K562 (cell line): ENCODE results near the gene TBL1X. TPM values are rescaled to one million over a fixed set of nuclear protein-coding genes. Genes with fewer than 3 reads are reported as not detected.

Experiments used
- CBFA2T2 ChIP-seq: fragments of 450-650 bp; conservative IDR thresholded peaks from 2 replicates; pipeline ENCODE4 v1.6.1; 2017; ENCODE audit warnings: mild to moderate bottlenecking
- CBFA2T3 ChIP-seq: fragments of 450-650 bp; IDR thresholded peaks from 2 replicates; pipeline ENCODE4 v1.6.1; 2017
- CBX5 ChIP-seq: IDR thresholded peaks from 2 replicates; pipeline ENCODE4 v1.6.1; 2014; ENCODE audit warnings: low read depth, borderline replicate concordance
- CEBPG ChIP-seq, 3 experiments: fragments of 200-800 bp in 1 of 3; sonication (Bioruptor generic) in 1 of 3; sonication (generic) in 1 of 3; formaldehyde crosslinking in 1 of 3; IDR thresholded peaks in 2 of 3; conservative IDR thresholded peaks in 1 of 3; 2 replicates each; pipeline versions ENCODE4 v1.6.1 to v1.8.0; 2016 to 2022; ENCODE audit warnings: missing compliant biosample characterization in 2 of 3, missing genetic modification characterization in 2 of 3, mild to moderate bottlenecking in 1 of 3, missing genetic modification reagents in 1 of 3
- COPS2 ChIP-seq: fragments of 450-650 bp; conservative IDR thresholded peaks from 2 replicates; pipeline ENCODE4 v1.6.1; 2016; ENCODE audit warnings: mild to moderate bottlenecking, moderate library complexity
- E2F1 ChIP-seq: sonication (generic); formaldehyde crosslinking; IDR thresholded peaks from 2 replicates; pipeline ENCODE4 v1.8.1; 2023; ENCODE audit warnings: mild to moderate bottlenecking, missing genetic modification reagents, moderate library complexity
- FOSL1 ChIP-seq: fragments of 200-800 bp; sonication (Bioruptor generic); conservative IDR thresholded peaks from 2 replicates; pipeline ENCODE4 v1.6.1; 2016; ENCODE audit warnings: missing genetic modification characterization, missing compliant biosample characterization
- FOXK2 ChIP-seq, 2 experiments: fragments of 450-650 bp; IDR thresholded peaks in 1 of 2; conservative IDR thresholded peaks in 1 of 2; 2 replicates each; pipeline ENCODE4 v1.6.1; 2016; ENCODE audit warnings: low read depth in 2 of 2, mild to moderate bottlenecking in 1 of 2
- KDM5B ChIP-seq: fragments of 200-600 bp; sonication (generic); IDR thresholded peaks from 2 replicates; pipeline ENCODE4 v1.6.1; 2012; ENCODE audit warnings: low read depth, mild to moderate bottlenecking, moderate library complexity, low read length, control low read depth, inconsistent platforms; ENCODE audit not compliant: insufficient replicate concordance
- KLF16 ChIP-seq: IDR thresholded peaks from 2 replicates; pipeline ENCODE4 v1.6.1; 2016; ENCODE audit warnings: antibody characterized with exemption
- NCOA2 ChIP-seq, 2 experiments: fragments of 450-650 bp; IDR thresholded peaks; 2 replicates each; pipeline ENCODE4 v1.6.1; 2018; ENCODE audit warnings: mild to moderate bottlenecking in 2 of 2, moderate library complexity in 1 of 2; ENCODE audit not compliant: partially characterized antibody in 2 of 2
- NCOA6 ChIP-seq: fragments of 450-650 bp; IDR thresholded peaks from 2 replicates; pipeline ENCODE4 v1.6.1; 2017; ENCODE audit warnings: mild to moderate bottlenecking
- POLR2H ChIP-seq: IDR thresholded peaks from 2 replicates; pipeline ENCODE4 v1.6.1; 2016; ENCODE audit warnings: missing genetic modification characterization, low read depth, mild to moderate bottlenecking, control low read depth, missing compliant biosample characterization, moderate library complexity
- RBM34 ChIP-seq: fragments of 200-400 bp; formaldehyde crosslinking; IDR thresholded peaks from 2 replicates; pipeline ENCODE4 v1.6.1; 2018; ENCODE audit warnings: low read length, borderline replicate concordance; ENCODE audit not compliant: insufficient read depth
- RBM39 ChIP-seq: fragments of 200-400 bp; formaldehyde crosslinking; optimal IDR thresholded peaks from 2 replicates; pipeline ENCODE3; 2018; ENCODE audit warnings: low read depth, low read length
- SLC30A9 ChIP-seq: fragments of 250-450 bp; sonication (Bioruptor Pico); IDR thresholded peaks from 2 replicates; pipeline ENCODE4 v1.8.0; 2022; ENCODE audit warnings: mild to moderate bottlenecking, moderate library complexity
- SMARCE1 ChIP-seq: fragments of 450-650 bp; IDR thresholded peaks from 2 replicates; pipeline ENCODE4 v1.7.1; 2016; ENCODE audit warnings: mild to moderate bottlenecking
- TAF9B ChIP-seq: fragments of 450-650 bp; IDR thresholded peaks from 2 replicates; pipeline ENCODE4 v1.6.1; 2018; ENCODE audit warnings: mild to moderate bottlenecking; ENCODE audit not compliant: partially characterized antibody
- TCF7 ChIP-seq: sonication (generic); IDR thresholded peaks from 2 replicates; pipeline ENCODE4 v1.6.1; 2016; ENCODE audit warnings: antibody characterized with exemption, borderline replicate concordance
- ZBTB17 ChIP-seq: fragments of 450-650 bp; formaldehyde crosslinking; IDR thresholded peaks from 2 replicates; pipeline ENCODE4 v1.4.0; 2020; ENCODE audit warnings: mild to moderate bottlenecking
- ZBTB43 ChIP-seq: sonication (generic); formaldehyde crosslinking; IDR thresholded peaks from 2 replicates; pipeline ENCODE4 v1.8.0; 2023; ENCODE audit warnings: mild to moderate bottlenecking, missing genetic modification reagents
- ZNF263 ChIP-seq: sonication (generic); formaldehyde crosslinking; IDR thresholded peaks from 2 replicates; pipeline ENCODE4 v1.8.0; 2022; ENCODE audit warnings: mild to moderate bottlenecking, missing genetic modification reagents, borderline replicate concordance
- ZNF589 ChIP-seq: fragments of 200-800 bp; sonication (Bioruptor generic); IDR thresholded peaks from 2 replicates; pipeline ENCODE4 v1.6.1; 2016; ENCODE audit warnings: low read depth, missing genetic modification characterization, missing compliant biosample characterization
- ZNF639 ChIP-seq, 2 experiments: fragments of 200-800 bp in 1 of 2; sonication (Bioruptor generic) in 1 of 2; sonication (generic) in 1 of 2; formaldehyde crosslinking in 1 of 2; IDR thresholded peaks in 1 of 2; conservative IDR thresholded peaks in 1 of 2; 2 replicates each; pipeline versions ENCODE4 v1.5.0 to v1.6.1; 2016 to 2020; ENCODE audit warnings: missing compliant biosample characterization in 1 of 2, missing genetic modification characterization in 1 of 2, missing genetic modification reagents in 1 of 2
- ZNF668 ChIP-seq: fragments of 250-450 bp; sonication (Bioruptor Pico); IDR thresholded peaks from 2 replicates; pipeline ENCODE4 v1.8.0; 2022; ENCODE audit warnings: mild to moderate bottlenecking, inconsistent platforms
- ZNF699 ChIP-seq: fragments of 250-450 bp; sonication (Bioruptor Pico); IDR thresholded peaks from 2 replicates; pipeline ENCODE4 v1.8.0; 2021; ENCODE audit warnings: mild to moderate bottlenecking, moderate library complexity; ENCODE audit not compliant: insufficient replicate concordance
- polyA plus RNA-seq, 8 experiments: library from polyadenylated mRNA; depleted of rRNA in 4 of 8; stranded (reverse) in 5 of 8; unstranded in 3 of 8; fragments of >200 nt; fragmentation: Nextera tagmentation in 2 of 8; fragmentation: Illumina TruSeq in 1 of 8; extraction: Ambion mirVana in 2 of 8; extraction: Trizol in 1 of 8; gene quantifications; 2 replicates each; pipeline versions ENCODE4 v1.2.1 to v1.2.3, GENCODE V29; 2011 to 2014; ENCODE audit warnings: inconsistent platforms in 1 of 8, missing spikeins in 1 of 8
- total RNA-seq, 7 experiments: library from RNA; depleted of rRNA in 6 of 7; stranded (reverse); fragments of >200 nt in 6 of 7; fragmentation: Illumina TruSeq in 2 of 7; extraction: Trizol in 2 of 7; gene quantifications; 2 replicates each; pipeline versions ENCODE4 v1.2.1 to v1.2.3, GENCODE V29; 2011 to 2021; ENCODE audit warnings: low replicate concordance in 1 of 7

TBL1X gene
- total and polyA plus RNA-seq, 9 of the 15 experiments (the other 6 are each of a cell fraction or from before 2014, with no cell fraction given), result 6.0 to 49.6 (median 19.7) TPM

GRCh38 chrX:9515973-9516538 lies 51.2 kb downstream of the TBL1X start (continued):
- TF ChIP-seq NCOA2 (IDR thresholded peaks at IDR 0.05; ENCODE audit: partially characterized antibody in 2 of 2), result peak; percentile 52 to 55
- TF ChIP-seq KDM5B, result no peak
- TF ChIP-seq CBX5, result 0 out of 2 replicates have a peak, but pooled peaks have one; percentile 10
- no peak for TF ChIP-seq RBM34
- peak; percentile 92 for TF ChIP-seq CBFA2T2
- TF ChIP-seq COPS2, result no peak
- TF ChIP-seq KLF16, result peak; percentile 92
- TF ChIP-seq SMARCE1, result peak; percentile 86
- no peak for TF ChIP-seq CEBPG (CRISPR knock-in tag; IDR thresholded peaks at IDR 0.05)
- TF ChIP-seq CEBPG (tag; conservative IDR thresholded peaks at IDR 0.05 in 1 of 2, IDR thresholded peaks at IDR 0.05 in 1 of 2), result no peak
- TF ChIP-seq ZBTB43, result no peak
- peak; percentile 30 to 73; a peak in 3 of 4 replicates for TF ChIP-seq FOXK2 (conservative IDR thresholded peaks at IDR 0.05 in 1 of 2, IDR thresholded peaks at IDR 0.05 in 1 of 2; ENCODE audit: low read depth in 2 of 2)
- peak; percentile 59; the same call in 1 of the 2 replicates for TF ChIP-seq ZNF589 (CRISPR knock-in tag)
- no peak for TF ChIP-seq SLC30A9 (CRISPR knock-in tag)
- TF ChIP-seq ZNF668 (CRISPR knock-in tag), result no peak
- TF ChIP-seq TAF9B, result peak; percentile 75
- TF ChIP-seq NCOA6, result no peak
- no peak for TF ChIP-seq ZNF699 (CRISPR knock-in tag)
- peak; percentile 65 for TF ChIP-seq FOSL1 (tag)
- no peak for TF ChIP-seq ZNF263
- no peak for TF ChIP-seq POLR2H (tag)
- peak; percentile 97 for TF ChIP-seq CBFA2T3
- peak in 1 of 2 experiments; percentile 62; a peak in 1 of 4 replicates for TF ChIP-seq ZNF639 (CRISPR knock-in tag; conservative IDR thresholded peaks at IDR 0.05 in 1 of 2, IDR thresholded peaks at IDR 0.05 in 1 of 2)
- no peak for TF ChIP-seq E2F1 (CRISPR knock-in tag)
- TF ChIP-seq TCF7, result no peak
- TF ChIP-seq ZBTB17, result no peak
- no peak for TF ChIP-seq RBM39
